ENCODE measurements around the gene SECTM1. TPM values are rescaled to one million over a fixed set of nuclear protein-coding genes. Genes with fewer than 3 reads are reported as not detected.

The SECTM1 gene
- total and polyA plus RNA-seq, 9 of the 15 experiments (the other 6 are each of a cell fraction or from before 2014, with no cell fraction given) = 0.11 to 0.46 (median 0.18) TPM; not detected in 6

GRCh38 chr17:82367724-82368524 is 34.4 kb upstream of the SECTM1 start (continued):
- TF ChIP-seq GMEB1 (CRISPR knock-in tag; IDR thresholded peaks at IDR 0.05) (no peak), ZNF655 (CRISPR knock-in tag; IDR thresholded peaks at IDR 0.05) (no peak), SFPQ (IDR thresholded peaks at IDR 0.05; ENCODE audit: low read depth, low read length) (no peak), NCOA1 (IDR thresholded peaks at IDR 0.05; ENCODE audit: low read depth) (no peak), SUPT5H (IDR thresholded peaks at IDR 0.05) (peak; percentile 76), HSF4 (CRISPR knock-in tag; IDR thresholded peaks at IDR 0.05; ENCODE audit: borderline replicate concordance) (no peak), ZNF507 (tag; conservative IDR thresholded peaks at IDR 0.05) (no peak), RAD21 (CRISPR knock-in tag; conservative IDR thresholded peaks at IDR 0.05 in 1 of 2, IDR thresholded peaks at IDR 0.05 in 1 of 2) (no peak), POLR2H (tag; IDR thresholded peaks at IDR 0.05; ENCODE audit: low read depth) (peak; percentile 91), HLTF (IDR thresholded peaks at IDR 0.05) (no peak), ZNF197 (CRISPR knock-in tag; IDR thresholded peaks at IDR 0.05; ENCODE audit: low read depth) (no peak), PHF20 (IDR thresholded peaks at IDR 0.05; ENCODE audit: partially characterized antibody) (peak; percentile 31)
- TF ChIP-seq, protein P1, sequence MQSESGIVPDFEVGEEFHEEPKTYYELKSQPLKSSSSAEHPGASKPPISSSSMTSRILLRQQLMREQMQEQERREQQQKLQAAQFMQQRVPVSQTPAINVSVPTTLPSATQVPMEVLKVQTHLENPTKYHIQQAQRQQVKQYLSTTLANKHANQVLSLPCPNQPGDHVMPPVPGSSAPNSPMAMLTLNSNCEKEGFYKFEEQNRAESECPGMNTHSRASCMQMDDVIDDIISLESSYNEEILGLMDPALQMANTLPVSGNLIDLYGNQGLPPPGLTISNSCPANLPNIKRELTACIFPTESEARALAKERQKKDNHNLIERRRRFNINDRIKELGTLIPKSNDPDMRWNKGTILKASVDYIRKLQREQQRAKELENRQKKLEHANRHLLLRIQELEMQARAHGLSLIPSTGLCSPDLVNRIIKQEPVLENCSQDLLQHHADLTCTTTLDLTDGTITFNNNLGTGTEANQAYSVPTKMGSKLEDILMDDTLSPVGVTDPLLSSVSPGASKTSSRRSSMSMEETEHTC (IDR thresholded peaks at IDR 0.05) = no peak
- TF ChIP-seq, protein P2, sequence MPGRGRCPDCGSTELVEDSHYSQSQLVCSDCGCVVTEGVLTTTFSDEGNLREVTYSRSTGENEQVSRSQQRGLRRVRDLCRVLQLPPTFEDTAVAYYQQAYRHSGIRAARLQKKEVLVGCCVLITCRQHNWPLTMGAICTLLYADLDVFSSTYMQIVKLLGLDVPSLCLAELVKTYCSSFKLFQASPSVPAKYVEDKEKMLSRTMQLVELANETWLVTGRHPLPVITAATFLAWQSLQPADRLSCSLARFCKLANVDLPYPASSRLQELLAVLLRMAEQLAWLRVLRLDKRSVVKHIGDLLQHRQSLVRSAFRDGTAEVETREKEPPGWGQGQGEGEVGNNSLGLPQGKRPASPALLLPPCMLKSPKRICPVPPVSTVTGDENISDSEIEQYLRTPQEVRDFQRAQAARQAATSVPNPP (IDR thresholded peaks at IDR 0.05; ENCODE audit: borderline replicate concordance, insufficient read depth, insufficient read length) = no peak
- TF ChIP-seq, protein P3, sequence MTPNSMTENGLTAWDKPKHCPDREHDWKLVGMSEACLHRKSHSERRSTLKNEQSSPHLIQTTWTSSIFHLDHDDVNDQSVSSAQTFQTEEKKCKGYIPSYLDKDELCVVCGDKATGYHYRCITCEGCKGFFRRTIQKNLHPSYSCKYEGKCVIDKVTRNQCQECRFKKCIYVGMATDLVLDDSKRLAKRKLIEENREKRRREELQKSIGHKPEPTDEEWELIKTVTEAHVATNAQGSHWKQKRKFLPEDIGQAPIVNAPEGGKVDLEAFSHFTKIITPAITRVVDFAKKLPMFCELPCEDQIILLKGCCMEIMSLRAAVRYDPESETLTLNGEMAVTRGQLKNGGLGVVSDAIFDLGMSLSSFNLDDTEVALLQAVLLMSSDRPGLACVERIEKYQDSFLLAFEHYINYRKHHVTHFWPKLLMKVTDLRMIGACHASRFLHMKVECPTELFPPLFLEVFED (CRISPR knock-in tag; conservative IDR thresholded peaks at IDR 0.05) = no peak
